Measurements from ENCODE around the gene TRIM66.

GRCh38 chr11:8693010-8693551 lies 10.6 kb upstream of the TRIM66 start:
- TF ChIP-seq HINFP (tag; conservative IDR thresholded peaks at IDR 0.05; ENCODE audit: low read depth): no peak
- no peak for TF ChIP-seq HMG20B (CRISPR knock-in tag; IDR thresholded peaks at IDR 0.05)
- no peak for TF ChIP-seq BACH1 (tag; IDR thresholded peaks at IDR 0.05)
- TF ChIP-seq POLR2AphosphoS2 (IDR thresholded peaks at IDR 0.05; ENCODE audit: low read length): no peak
- TF ChIP-seq RNF219 (CRISPR knock-in tag; IDR thresholded peaks at IDR 0.05): no peak
- TF ChIP-seq ELK1 (CRISPR knock-in tag; IDR thresholded peaks at IDR 0.05): no peak
- TF ChIP-seq USF2 (CRISPR knock-in tag; IDR thresholded peaks at IDR 0.05): no peak
- no peak for TF ChIP-seq ETV6 (IDR thresholded peaks at IDR 0.05; ENCODE audit: borderline replicate concordance in 1 of 2, low read depth in 2 of 2, low read length in 1 of 2)
- TF ChIP-seq ETV6 (CRISPR knock-in tag; IDR thresholded peaks at IDR 0.05; ENCODE audit: borderline replicate concordance): no peak
- TF ChIP-seq RFX1 (IDR thresholded peaks at IDR 0.05): no peak
- no peak for TF ChIP-seq DACH1 (IDR thresholded peaks at IDR 0.05; ENCODE audit: partially characterized antibody)
- TF ChIP-seq RBM22 (IDR thresholded peaks at IDR 0.05; ENCODE audit: low read depth, low read length, poor library complexity, severe bottlenecking): no peak
- no peak for TF ChIP-seq CBX1 (IDR thresholded peaks at IDR 0.05; ENCODE audit: low read depth)
- no peak for TF ChIP-seq CTCF (IDR thresholded peaks at IDR 0.05 in 2 of 3, conservative IDR thresholded peaks at IDR 0.05 in 1 of 3; ENCODE audit: insufficient read depth in 2 of 3, low read depth in 1 of 3, low read length in 3 of 3)
- TF ChIP-seq CBFA2T3 (IDR thresholded peaks at IDR 0.05): no peak

Measured in K562 (cell line).